ENCODE data around the gene DRC7. TPM values are rescaled to one million over a fixed set of nuclear protein-coding genes. Genes with fewer than 3 reads are reported as not detected.

Gene DRC7
- polyA plus RNA-seq, 1 donor (not counting 4 experiments of a cell fraction or from before 2014, with no cell fraction given): not detected

GRCh38 chr16:57773655-57774295 is 79.2 kb downstream of the DRC7 start:
- Histone ChIP-seq H3K9me1 (ENCODE audit: control insufficient read depth, extremely low read depth, insufficient read depth, low read length) (no peaks in the 10 kb centered on the region), H3K4me1 (ENCODE audit: control insufficient read depth, extremely low read depth, insufficient read depth, low read length) (no peaks in the 10 kb centered on the region), H4K20me1 (ENCODE audit: control insufficient read depth, extremely low read depth, insufficient read depth, low read length) (no peaks in the 10 kb centered on the region), H3K9ac (ENCODE audit: control insufficient read depth, extremely low read depth, insufficient read depth, low read length) (no peak overlapping the region), H3K9me3 (ENCODE audit: control insufficient read depth, low read depth, low read length) (no peaks in the 10 kb centered on the region), H3K79me2 (ENCODE audit: control insufficient read depth, insufficient read depth, low read length) (peaks cover 2% of the 10 kb centered on the region), H3K4me2 (ENCODE audit: control insufficient read depth, extremely low read depth, insufficient read depth, low read depth, low read length) (no peak overlapping the region), H2AFZ (ENCODE audit: control insufficient read depth, low read length) (no peak overlapping the region), H3K27me3 (ENCODE audit: control insufficient read depth, extremely low read depth, insufficient read depth, low read length) (no peaks in the 10 kb centered on the region), H3K4me3 (ENCODE audit: control insufficient read depth in 2 of 3, extremely low read depth in 1 of 3, insufficient read depth in 2 of 3, low read depth in 1 of 3, low read length in 3 of 3) (no peak overlapping the region), H3K27ac (ENCODE audit: control insufficient read depth, insufficient read depth, low read length) (no peak overlapping the region), H3K36me3 (ENCODE audit: control insufficient read depth in 2 of 2, extremely low read depth in 1 of 2, insufficient read depth in 2 of 2, low read length in 2 of 2) (peaks cover 31 to 48% of the 10 kb centered on the region in 2 experiments)
- no peak for TF ChIP-seq CTCF (optimal IDR thresholded peaks at IDR 0.05 in 1 of 3, IDR thresholded peaks at IDR 0.05 in 1 of 3, conservative IDR thresholded peaks at IDR 0.05 in 1 of 3; ENCODE audit: extremely low read depth in 1 of 3, insufficient read depth in 2 of 3, low read length in 3 of 3)
- TF ChIP-seq EZH2 (IDR thresholded peaks at IDR 0.05; ENCODE audit: low read length): no peak
- no peak for DNase-seq (ENCODE audit: low read depth, low spot score)
- FAIRE-seq: no peak
- dilution Hi-C loops (cut with MboI; ENCODE audit: extremely low pct_ligation_motif_present, low sequenced_read_pairs): no loop called here

- no peak overlapping the region for H2AFZ ChIP-seq (ENCODE audit: control insufficient read depth, low read length)
- peaks cover 2% of the 10 kb centered on the region for H3K79me2 ChIP-seq (ENCODE audit: control insufficient read depth, insufficient read depth, low read length)
- no peak overlapping the region for H3K4me3 ChIP-seq (ENCODE audit: control insufficient read depth in 2 of 3, extremely low read depth in 1 of 3, insufficient read depth in 2 of 3, low read depth in 1 of 3, low read length in 3 of 3)
- no peaks in the 10 kb centered on the region for H3K9me3 ChIP-seq (ENCODE audit: control insufficient read depth, low read depth, low read length)
- FAIRE-seq: no peak
- H3K36me3 ChIP-seq (ENCODE audit: control insufficient read depth in 2 of 2, extremely low read depth in 1 of 2, insufficient read depth in 2 of 2, low read length in 2 of 2): peaks cover 30 to 51% of the 10 kb centered on the region in 2 experiments
- no peaks in the 10 kb centered on the region for H3K9me1 ChIP-seq (ENCODE audit: control insufficient read depth, extremely low read depth, insufficient read depth, low read length)
- no peak overlapping the region for H3K4me2 ChIP-seq (ENCODE audit: control insufficient read depth, extremely low read depth, insufficient read depth, low read depth, low read length)
- H3K27ac ChIP-seq (ENCODE audit: control insufficient read depth, insufficient read depth, low read length): no peak overlapping the region
- dilution Hi-C loops (cut with MboI; ENCODE audit: extremely low pct_ligation_motif_present, low sequenced_read_pairs): no loop called here
- no peak overlapping the region for H3K9ac ChIP-seq (ENCODE audit: control insufficient read depth, extremely low read depth, insufficient read depth, low read length)
- no peak for TF ChIP-seq CTCF (optimal IDR thresholded peaks at IDR 0.05 in 1 of 3, IDR thresholded peaks at IDR 0.05 in 1 of 3, conservative IDR thresholded peaks at IDR 0.05 in 1 of 3; ENCODE audit: extremely low read depth in 1 of 3, insufficient read depth in 2 of 3, low read length in 3 of 3)
- H4K20me1 ChIP-seq (ENCODE audit: control insufficient read depth, extremely low read depth, insufficient read depth, low read length): no peaks in the 10 kb centered on the region
- H3K4me1 ChIP-seq (ENCODE audit: control insufficient read depth, extremely low read depth, insufficient read depth, low read length): no peaks in the 10 kb centered on the region
- H3K27me3 ChIP-seq (ENCODE audit: control insufficient read depth, extremely low read depth, insufficient read depth, low read length): no peaks in the 10 kb centered on the region
- no peak for DNase-seq (ENCODE audit: low read depth, low spot score)
Measured at GRCh38 chr16:57774705-57775285, 80.2 kb downstream of the DRC7 start.

Measured in keratinocyte (primary cell).